Measurements from ENCODE around the gene HIPK4.
A peak's percentile ranks its signal among the peaks of the same experiment; 100 is the strongest.

The HIPK4 gene

DNA sequence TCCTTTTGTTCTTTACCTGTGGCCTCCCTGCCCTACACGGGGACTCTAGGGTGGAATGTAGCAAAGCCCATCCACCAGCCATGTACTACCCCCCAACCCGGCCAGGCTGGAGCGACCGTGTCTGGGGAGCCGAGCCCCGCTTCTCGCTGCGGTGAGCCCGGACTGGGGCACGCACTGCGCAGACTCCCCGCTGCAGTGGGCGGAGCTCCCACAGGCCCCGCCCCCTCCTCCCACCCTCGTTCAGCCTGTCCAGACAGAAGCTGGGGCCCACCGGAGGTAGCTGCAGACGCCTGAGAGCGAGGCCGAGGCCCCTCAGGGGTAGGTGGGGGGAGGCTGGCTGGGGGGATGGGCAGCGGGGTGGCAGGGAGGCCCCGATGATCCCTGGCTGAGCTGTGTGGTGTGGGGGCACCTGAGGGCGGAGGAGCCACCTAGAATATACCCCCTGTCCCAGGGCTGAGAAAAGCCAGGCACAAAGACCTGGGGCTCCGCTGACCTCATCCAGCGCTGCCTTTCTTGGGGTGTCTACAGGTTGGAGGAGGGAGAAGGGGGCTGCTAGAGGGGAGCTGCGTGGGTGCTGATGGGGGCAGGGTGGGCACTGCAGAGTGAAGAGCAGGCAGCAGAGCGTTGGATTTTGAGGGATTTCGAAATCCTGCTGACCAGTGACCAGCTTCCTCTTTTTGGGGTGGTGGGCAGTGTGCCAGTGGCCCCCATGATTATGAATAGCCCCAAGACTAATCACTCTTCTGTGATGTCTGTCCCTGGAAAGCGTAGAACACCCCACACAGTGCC lies 24.2 kb downstream of the HIPK4 start:
- DNase-seq, result peak; percentile 68 to 87 (median 80)

DNA sequence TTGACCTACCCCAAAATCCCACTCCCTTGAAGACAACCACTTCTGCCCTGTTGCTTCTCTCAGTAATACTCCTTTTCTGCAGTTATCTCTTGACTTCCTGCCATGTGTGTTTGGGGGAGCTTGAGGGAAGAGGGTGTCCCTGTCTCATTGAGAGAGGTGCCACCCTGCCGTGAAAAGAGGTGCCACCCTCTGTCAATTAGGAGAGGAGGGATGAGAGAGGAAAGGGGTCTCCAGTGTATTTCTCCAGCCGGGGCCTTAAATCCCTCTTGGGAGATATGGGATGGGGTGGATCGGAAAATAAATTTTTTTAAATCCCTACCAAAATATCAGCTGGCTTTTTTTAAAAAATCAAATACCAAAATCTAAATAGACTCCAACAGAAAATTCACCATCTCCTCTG lies 25.0 kb downstream of the HIPK4 start:
- DNase-seq, result no peak

DNA sequence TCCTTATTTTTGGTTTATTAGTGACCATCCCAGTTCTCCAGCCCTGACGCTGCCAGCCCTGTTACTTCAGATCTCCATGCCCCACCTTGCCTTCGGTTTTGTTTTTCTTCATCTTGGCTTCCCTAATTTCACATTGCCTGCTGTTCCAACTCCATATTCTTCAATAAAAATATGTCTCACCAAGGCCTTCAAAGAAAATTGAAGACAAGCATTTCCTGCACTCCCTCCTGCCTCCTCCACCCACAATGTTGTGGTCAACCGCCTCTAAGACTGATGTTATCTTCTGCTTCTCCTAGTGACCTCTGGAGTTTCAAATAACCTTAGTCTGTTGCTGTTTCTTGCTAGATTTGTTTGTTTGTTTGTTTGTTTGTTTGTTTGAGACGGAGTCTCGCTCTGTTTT lies 26.9 kb downstream of the HIPK4 start:
- DNase-seq, result no peak

DNA sequence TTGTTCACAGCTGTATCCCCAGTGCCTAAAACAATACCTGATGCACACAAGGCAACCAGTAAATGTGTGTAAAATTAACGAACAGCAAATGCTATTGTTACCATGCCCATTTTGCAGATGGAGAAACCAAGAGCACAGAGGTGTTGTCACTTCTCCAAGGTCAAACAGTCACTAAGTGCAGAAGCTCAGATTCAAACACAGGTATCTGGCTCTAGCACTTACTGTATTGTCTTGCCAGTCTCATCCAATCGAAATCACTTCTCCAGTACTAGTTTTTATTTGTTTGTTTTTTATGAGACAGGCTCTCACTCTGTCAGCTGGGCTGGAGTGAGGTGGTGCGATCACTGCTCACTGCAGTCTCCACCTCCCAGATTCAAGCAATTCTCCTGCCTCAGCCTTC lies 27.8 kb downstream of the HIPK4 start:
- DNase-seq, result no peak

DNA sequence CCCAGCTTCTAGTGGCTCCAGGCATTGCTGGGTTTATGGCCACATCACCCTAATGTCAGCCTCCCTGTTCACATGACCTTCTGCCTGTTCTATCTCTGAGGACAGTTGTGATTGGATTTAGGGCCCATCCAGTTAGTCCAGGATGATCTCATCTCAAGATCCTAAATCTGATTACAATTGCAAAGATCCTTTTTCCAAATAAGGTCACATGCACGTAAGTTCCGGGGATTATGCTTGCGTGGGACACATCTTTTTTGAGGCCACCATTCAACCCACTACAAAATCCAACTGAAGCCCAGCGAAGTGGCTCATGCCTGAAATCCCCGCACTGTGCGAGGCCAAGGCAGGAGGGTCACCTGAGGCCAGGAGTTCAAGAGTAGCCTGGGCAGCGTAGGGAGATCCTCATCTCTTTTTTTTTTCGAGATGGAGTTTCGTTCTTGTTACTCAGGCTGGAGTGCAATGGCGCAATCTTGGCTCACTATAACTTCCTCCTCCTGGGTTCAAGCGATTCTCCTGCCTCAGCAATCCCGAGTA lies 29.2 kb downstream of the HIPK4 start:
- DNase-seq, result no peak

DNA sequence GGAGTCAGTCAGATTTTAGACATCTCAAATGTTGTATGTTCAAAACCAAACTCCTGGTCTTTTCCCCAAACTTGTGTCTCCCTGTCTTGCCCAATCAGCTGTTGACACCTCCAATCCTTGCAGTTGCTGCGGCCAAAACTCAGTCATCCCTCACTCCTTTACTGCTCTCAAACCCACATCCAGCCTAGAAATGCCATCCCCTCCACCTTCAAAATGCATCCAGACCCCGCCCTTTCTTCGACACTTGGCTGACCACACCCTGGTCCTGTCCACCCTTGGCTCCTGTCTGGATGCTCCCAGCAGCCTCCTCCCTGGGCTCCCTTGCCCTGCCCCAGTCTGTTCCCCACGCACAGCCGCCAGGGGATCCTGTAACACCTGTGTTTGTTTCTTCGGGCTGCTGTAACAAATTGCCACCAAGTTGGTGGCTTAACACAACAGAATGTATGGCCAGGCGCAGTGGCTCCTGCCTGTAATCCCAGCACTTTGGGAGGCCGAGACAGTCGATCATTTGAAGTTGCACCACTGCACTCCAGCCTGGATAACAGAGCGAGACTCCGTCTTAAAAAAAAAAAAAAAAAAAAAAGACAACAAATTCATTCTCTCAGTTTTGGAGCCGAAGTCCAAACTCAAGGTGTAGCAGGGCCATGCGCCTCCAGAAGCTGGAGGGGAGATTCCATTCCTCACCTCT lies 29.8 kb downstream of the HIPK4 start:
- DNase-seq, result no peak

DNA sequence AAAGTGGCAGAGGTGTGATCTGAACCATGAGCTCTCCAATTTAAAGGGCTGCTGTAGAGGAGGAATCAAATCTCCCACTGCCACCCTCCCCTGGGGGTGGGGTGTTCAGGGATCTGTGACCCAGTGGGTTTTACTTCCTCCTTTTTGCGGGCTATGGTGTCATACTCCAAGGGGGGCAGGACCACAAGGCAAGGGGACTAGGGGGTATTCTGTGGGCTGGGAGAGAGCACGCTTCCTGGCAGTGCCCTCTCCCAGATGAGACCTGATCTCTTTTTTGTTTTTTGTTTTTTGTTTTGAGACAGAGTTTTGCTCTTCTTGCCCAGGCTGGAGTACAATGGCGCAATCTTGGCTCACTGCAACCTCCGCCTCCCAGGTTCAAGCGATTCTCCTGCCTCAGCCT lies 31.2 kb downstream of the HIPK4 start:
- DNase-seq, result no peak

DNA sequence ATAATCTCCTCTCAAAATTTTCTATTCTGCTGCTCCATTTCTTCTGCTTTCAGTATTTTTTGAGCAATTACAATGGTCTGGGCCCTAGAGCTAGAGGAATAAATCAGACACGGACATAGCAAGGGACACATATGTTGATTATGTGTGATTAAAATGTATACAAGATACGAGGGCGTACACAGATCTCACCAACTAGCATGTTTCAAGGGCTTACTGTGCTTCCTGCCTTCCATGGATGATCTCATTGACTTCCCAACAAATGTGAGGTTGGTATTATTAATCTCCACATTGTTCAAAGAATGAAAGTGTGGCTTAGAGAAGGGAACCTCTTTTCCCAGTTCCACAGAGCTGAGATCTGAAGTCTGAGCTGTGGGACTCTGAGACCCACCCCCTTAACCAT lies 32.3 kb downstream of the HIPK4 start:
- DNase-seq, result no peak

DNA sequence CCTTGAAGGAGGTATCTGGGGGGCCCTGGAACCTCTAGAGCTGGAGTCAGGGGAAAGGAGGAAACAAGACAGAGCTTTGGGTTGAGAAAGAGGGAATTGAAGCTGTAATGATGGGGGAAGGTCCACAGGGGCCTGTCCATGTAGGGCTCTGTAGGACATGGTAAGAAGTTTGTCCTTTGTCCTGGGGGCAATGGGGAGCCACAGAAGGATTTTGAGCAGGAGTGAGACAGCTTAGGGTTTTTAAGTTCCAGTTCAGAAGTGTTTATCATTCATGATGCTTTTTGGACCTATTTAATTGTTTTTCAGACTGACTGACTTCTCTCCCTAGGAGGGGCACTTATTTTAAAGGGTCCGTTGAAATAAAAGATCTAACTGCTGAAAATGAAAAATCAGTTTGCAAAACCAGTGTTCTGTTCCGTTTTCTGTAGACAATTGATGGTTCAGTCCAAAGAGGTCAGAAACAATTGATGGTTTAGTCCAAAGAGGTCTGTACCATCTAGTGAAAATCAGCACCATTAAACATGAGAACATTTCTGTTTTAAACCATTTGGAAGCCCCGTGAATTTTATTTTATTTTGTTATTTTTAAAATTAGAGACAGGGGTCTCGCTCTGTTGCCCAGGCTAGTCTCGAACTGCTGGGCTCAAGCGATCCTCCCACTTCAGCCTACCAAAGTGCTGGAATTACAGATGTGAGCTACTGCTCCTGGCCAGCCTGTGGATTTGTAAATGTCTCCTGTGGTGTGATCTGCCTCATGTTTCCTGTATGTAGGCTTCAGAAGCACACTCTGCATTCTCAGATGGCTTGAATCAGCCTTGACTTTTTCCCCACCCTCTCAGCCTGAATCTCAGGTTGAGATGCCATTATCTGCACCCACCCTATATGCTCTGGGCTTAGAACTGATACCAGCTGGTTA lies 33.0 kb downstream of the HIPK4 start:
- DNase-seq, result no peak

DNA sequence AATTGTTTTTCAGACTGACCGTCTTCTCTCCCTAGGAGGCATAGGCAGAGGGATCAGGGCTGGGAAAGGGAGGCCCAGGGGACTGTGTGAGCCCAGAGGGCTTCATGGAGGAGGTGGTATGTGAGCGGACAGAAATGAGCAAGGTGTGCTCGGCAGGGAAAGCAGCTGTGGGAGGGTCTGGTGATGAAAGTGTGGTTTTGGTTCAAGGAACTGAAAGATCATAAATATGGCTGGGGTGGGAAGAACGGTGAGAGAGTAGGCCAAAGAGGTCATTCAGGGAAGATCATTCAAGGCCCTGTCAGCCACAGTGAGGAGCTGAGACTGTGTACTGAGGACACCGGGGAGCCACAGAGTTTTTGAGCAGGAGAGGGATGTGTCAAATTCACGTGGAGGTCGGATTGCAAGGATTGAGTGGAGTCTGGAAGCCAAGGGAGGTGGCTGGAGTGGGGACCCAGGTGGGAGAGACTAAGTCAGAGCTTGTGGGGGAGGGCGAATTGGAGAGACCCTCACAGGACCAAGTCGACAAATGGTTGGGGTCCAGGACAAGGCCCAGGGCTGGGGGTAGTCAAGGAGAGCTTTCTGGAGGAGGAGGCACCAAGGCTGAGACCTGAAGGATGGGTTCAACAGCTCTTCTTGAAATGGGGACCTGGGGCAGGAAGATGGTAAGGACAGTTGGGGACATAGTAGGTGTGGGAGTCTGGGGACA lies 33.9 kb downstream of the HIPK4 start:
- DNase-seq, result no peak

DNA sequence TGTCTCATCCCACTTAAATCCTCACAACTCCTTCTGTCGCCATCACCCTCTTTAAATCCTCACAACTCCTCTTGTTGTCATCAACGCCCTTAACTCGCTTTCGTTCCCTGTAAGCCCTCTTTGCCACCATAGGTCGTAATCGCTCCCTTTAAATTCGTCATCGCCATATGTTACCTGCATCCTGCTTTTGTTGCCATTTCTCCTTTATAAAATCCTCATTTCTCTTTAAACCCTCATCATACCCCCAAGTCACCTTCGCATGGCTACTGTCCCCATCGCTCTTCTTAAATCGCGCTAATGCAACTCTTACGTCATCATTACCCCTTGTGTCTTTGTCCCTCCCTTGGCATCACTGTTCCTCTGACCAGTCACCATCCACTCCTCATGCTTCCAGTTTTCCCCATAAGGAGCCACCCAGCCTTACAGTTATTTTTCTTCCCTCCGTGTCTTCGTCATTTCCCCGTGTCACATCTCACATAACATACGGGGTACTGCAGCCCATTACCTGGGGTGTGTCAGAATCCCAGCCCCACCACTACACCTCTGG lies 40.9 kb downstream of the HIPK4 start:
- DNase-seq, result peak in 2 of 3 experiments; percentile 42 to 67

DNA sequence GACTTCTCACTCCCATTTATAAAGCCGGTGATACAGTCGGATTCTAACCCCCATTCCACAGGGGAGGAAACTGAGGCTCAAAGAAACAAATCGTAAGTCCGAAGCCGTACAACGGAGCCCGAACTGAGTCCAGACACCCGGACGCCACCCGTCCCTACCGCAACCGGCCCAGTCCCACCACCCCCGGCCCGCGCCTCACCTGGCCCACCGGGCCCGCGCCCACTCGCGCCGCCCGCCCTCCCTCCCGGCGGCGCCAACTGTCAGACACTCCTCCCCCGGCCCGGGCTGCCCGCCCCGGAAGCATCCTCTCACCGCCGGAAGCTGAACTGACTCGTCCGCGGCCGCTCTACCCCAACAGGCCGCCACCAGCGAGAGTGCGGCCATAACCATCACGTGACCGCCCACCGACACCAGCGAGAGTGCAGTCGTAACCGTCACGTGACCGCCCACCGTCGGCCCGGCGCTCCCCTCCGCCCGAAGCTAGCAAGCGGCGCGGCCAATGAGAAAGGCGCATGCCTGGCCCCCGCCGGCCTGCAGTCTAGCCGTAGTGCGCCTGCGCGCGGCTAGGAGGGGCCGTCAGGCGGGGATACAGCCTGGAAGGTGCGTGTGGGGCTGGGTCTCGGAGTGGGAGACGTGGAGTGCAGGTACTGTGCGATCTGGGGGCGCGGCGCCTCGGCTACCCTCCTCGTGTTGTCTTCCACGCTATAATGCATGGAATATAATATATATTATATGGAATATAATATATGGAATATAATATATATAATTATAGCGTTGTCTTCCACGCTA lies 41.7 kb downstream of the HIPK4 start, which contains the start of the genes C19orf47 and PLD3:
TSS of gene C19orf47 (minus strand) at position 273 of the 789 bp plus-strand sequence. CDS start 6,540 bp downstream, outside the sequence.
TSS of gene PLD3 (plus strand) at position 571 of the 789 bp plus-strand sequence. CDS start 17,789 bp downstream, outside the sequence.
- DNase-seq, result peak; percentile 98 to 99 (median 98)

DNA sequence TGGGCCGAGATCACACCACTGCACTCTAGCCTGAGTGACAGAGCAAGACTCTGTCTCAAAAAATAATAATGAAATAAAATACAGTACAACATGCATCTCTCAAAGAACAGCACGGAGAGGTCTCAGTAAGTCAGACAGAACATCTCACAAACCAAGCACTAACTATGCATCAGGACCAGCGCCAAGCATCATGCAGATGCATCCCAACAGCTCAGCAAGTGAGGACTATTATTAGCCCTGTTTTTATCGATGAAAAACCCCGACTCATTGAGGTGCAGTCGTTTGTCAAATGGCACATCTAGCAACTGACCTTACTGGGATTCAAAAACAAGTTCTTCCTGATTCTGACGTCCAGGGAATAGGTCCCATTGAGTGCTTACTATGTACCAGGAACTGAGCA lies 45.6 kb downstream of the HIPK4 start:
- DNase-seq, result no peak

DNA sequence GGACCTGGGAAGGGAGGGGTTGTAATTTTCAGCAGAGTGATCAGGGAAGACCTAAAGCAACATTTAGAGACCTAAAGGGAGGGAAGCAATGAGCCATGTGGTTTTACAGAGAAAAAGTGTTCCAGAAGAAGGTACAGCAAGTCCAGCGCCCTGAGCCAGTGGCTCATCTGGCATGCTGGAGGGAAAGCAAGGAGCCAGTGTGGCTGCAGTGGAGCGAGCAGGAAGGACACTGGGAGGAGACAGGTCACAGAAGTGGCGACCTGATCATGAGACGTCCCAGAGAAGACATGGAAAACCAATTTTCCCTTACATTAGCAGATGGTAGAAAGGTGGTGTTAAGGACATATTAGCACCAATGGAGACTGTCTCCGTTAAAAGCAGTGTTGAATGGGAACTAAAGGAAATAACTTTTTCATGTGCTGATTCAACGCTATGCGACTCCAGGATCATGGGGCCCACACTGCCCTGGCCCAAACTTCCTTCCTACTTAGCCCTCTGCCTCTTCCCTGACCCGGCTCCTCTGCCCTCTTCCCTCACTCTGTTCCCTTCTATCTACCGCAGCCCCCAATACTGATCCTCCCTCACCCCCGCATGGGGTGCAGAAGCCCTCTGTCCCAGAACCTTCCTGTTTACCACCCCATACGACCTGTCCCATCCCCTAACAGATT lies 47.2 kb downstream of the HIPK4 start:
- no peak for DNase-seq

DNA sequence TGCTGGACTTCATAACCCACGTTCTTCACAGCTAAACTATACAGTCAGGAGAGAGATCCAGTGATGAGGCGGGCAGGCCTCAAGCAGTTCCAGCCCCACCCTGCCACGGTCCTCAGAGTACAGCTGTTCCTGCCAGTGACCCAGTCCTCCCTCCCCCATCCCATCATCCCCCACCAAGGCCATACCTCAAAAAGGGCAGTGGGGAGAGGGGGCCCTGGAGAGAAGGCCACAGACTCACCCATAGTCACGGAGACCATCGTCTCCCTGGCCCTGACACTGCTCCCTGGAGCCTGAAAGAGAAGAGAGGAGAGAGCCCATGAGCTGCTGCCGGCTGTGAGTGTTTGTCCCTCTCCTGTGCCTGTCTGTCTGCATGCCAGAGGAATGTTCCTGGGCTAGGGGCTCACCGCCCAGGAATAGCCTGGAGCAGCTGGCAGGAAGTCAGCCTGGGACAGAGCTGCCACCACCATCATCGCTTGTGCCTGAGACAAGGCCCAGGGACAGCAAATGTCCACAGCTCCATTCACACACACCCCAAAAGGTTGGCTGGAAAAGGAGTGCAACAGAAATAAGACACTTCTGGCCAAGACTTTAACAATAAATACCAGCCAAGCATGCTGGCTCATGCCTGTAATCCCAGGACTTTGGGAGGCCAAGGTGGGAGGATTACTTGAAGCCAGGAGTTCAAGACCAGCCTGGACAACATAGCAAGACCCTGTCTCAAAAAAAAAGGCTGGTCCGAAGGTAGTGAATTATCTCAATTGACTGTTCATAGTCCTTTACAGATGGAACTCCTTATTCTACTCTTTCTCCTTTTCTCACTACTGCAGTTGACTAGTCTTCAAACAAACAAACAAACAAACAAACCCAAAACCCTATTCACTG lies 48.1 kb downstream of the HIPK4 start:
- DNase-seq, result no peak

DNA sequence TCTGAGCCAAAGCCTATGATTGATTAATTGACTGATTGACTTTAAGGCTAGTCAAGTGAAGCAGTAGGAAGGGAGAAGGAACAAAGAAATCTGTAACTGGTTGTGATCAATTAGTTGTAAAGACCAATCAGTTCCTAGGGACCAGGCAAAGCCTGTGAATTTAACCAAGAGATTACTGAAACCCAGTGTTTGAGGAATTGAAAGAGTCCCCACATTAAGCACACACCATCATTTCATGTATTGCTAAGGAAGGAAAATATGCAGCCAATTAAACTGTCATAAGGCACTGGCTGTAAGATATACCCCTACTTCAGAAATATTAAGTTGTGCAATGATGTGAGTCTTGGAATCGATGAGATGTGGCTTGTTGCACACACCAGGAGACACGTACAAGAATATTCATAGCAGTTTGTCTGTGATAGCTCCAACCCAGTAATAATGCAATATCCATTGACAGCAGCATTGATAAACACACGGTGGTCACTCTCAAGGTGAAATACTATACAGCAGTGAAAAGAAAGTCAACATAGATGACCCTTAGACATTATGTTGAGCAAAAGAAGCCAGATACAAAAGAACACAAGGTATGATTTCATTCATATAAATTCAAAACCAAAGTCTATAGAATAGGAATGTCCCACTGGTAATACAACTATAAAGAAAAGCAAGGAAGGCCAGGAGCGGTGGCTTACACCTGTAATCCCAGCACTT lies 50.8 kb downstream of the HIPK4 start:
- no peak for DNase-seq

DNA sequence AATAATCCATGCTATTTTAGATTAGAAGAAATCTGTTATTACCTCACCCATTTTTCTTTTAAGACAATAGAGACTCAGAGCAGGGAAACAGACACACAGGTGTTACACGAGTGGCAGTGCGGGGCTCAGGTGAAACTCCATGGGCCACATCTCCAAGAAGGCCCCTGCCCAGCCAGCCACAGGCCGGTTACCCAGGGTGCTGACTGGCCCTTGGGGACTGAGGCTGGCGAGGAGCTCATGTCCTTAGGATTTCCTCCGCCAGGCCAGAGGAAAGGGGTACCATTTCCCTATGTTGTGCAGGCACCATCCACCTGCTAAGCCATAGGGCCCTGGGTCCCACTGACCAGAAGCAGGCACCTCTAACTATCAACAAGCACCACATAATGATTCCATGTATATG lies 52.4 kb downstream of the HIPK4 start:
- DNase-seq, result no peak

DNA sequence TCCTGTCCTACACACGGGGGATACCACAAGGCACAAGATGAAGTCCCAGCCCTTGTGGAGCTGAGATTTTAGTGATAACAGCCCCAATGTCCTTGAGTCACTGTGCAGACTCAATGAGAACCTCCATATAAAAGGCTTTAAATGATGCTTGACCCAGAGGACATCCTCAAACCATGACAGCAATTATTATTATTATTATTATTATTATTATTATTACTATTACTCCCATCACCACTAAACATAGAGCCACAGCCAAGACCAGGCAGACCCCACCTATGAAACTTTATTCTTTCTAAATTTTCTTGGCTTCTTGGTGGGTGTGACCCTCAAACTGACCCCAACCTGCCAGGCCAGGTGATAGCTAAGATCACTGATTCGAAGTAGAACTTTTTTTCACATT lies 52.9 kb downstream of the HIPK4 start:
- DNase-seq, result no peak

DNA sequence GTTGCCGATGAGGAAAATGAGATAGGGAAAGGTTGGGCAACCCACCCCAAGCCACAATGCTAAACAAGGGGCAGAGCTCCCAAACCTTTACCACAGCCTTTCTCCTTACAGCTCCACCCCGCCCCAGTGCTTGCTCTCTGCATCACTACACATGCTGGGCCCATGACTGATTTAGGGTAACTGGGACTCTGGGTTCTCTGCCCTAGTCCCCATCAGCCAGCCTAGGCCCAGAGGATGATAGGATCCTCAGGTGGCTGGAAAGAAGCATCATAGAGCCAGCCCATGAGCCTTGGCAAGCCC lies 53.4 kb downstream of the HIPK4 start:
- DNase-seq, result no peak

All from NCI-H1417 (cell line).